ENCODE results near the gene GOLGA6L24.
"Not testable (repeated sequence)": the region's sequence is repeated elsewhere in the genome, so short reads cannot be mapped to it uniquely, and the experiment has no call there.

GOLGA6L24 gene

GRCh38 chr15:28357984-28358383 lies at the start of gene GOLGA6L24:
GOLGA6L24 (minus strand) TSS chr15:28358084; CDS start chr15:28358023, 61 bp downstream.
- not testable (repeated sequence) for H3K4me1 ChIP-seq (ENCODE audit: insufficient read depth, low read length); H3K9me3 ChIP-seq (ENCODE audit: insufficient read depth, low read depth, low read length); H3K4me3 ChIP-seq (ENCODE audit: low read length); H3K27ac ChIP-seq (ENCODE audit: low read length); H3K9ac ChIP-seq (ENCODE audit: low read depth, low read length); H3K27me3 ChIP-seq (ENCODE audit: insufficient read depth, low read length); H3K36me3 ChIP-seq (ENCODE audit: insufficient read depth, low read depth, low read length)

- not testable (repeated sequence) for H3K9ac ChIP-seq (ENCODE audit: low read depth, low read length); H3K9me3 ChIP-seq (ENCODE audit: insufficient read depth, low read depth, low read length); H3K4me3 ChIP-seq (ENCODE audit: low read length); H3K27ac ChIP-seq (ENCODE audit: low read length); H3K4me1 ChIP-seq (ENCODE audit: insufficient read depth, low read length); H3K36me3 ChIP-seq (ENCODE audit: insufficient read depth, low read depth, low read length); H3K27me3 ChIP-seq (ENCODE audit: insufficient read depth, low read length)
These were observed 45.0 kb upstream of the GOLGA6L24 start for GRCh38 chr15:28402774-28403435.

- H3K36me3 ChIP-seq (ENCODE audit: insufficient read depth, low read depth, low read length); H3K4me3 ChIP-seq (ENCODE audit: low read length); H3K27ac ChIP-seq (ENCODE audit: low read length); H3K27me3 ChIP-seq (ENCODE audit: insufficient read depth, low read length); H3K9me3 ChIP-seq (ENCODE audit: insufficient read depth, low read depth, low read length); H3K4me1 ChIP-seq (ENCODE audit: insufficient read depth, low read length); H3K9ac ChIP-seq (ENCODE audit: low read depth, low read length): not testable (repeated sequence)
These were observed 38.1 kb upstream of the GOLGA6L24 start for GRCh38 chr15:28396022-28396421.

- H3K9me3 ChIP-seq (ENCODE audit: insufficient read depth, low read depth, low read length); H3K27me3 ChIP-seq (ENCODE audit: insufficient read depth, low read length); H3K4me1 ChIP-seq (ENCODE audit: insufficient read depth, low read length); H3K4me3 ChIP-seq (ENCODE audit: low read length); H3K9ac ChIP-seq (ENCODE audit: low read depth, low read length); H3K27ac ChIP-seq (ENCODE audit: low read length); H3K36me3 ChIP-seq (ENCODE audit: insufficient read depth, low read depth, low read length): not testable (repeated sequence)
These were observed 22.2 kb upstream of the GOLGA6L24 start for GRCh38 chr15:28380053-28380452.

GRCh38 chr15:28378364-28378763 lies 20.5 kb upstream of the GOLGA6L24 start, which contains the start of gene GOLGA8F:
GOLGA8F (plus strand) TSS chr15:28378664; CDS start chr15:28378762, 98 bp downstream.
- not testable (repeated sequence) for H3K27ac ChIP-seq (ENCODE audit: low read length); H3K27me3 ChIP-seq (ENCODE audit: insufficient read depth, low read length); H3K4me1 ChIP-seq (ENCODE audit: insufficient read depth, low read length); H3K4me3 ChIP-seq (ENCODE audit: low read length); H3K36me3 ChIP-seq (ENCODE audit: insufficient read depth, low read depth, low read length); H3K9me3 ChIP-seq (ENCODE audit: insufficient read depth, low read depth, low read length); H3K9ac ChIP-seq (ENCODE audit: low read depth, low read length)

- H3K4me3 ChIP-seq (ENCODE audit: low read length); H3K4me1 ChIP-seq (ENCODE audit: insufficient read depth, low read length); H3K9ac ChIP-seq (ENCODE audit: low read depth, low read length); H3K27ac ChIP-seq (ENCODE audit: low read length); H3K9me3 ChIP-seq (ENCODE audit: insufficient read depth, low read depth, low read length); H3K36me3 ChIP-seq (ENCODE audit: insufficient read depth, low read depth, low read length); H3K27me3 ChIP-seq (ENCODE audit: insufficient read depth, low read length): not testable (repeated sequence)
These were observed 7.6 kb upstream of the GOLGA6L24 start for GRCh38 chr15:28365502-28365901.

GRCh38 chr15:28322129-28322588 lies 35.7 kb downstream of the GOLGA6L24 start, which contains the start of gene HERC2:
HERC2 (minus strand) TSS chr15:28322179; CDS start chr15:28321433, 746 bp downstream.
- H3K36me3 ChIP-seq (ENCODE audit: insufficient read depth, low read depth, low read length); H3K4me1 ChIP-seq (ENCODE audit: insufficient read depth, low read length); H3K27ac ChIP-seq (ENCODE audit: low read length); H3K9me3 ChIP-seq (ENCODE audit: insufficient read depth, low read depth, low read length); H3K9ac ChIP-seq (ENCODE audit: low read depth, low read length); H3K27me3 ChIP-seq (ENCODE audit: insufficient read depth, low read length): not testable (repeated sequence)
- peak within 1 kb of the TSS; percentile 55 for H3K4me3 ChIP-seq (ENCODE audit: low read length)

GRCh38 chr15:28321358-28322078 lies 36.4 kb downstream of the GOLGA6L24 start:
- not testable (repeated sequence) for H3K9me3 ChIP-seq (ENCODE audit: insufficient read depth, low read depth, low read length); H3K27ac ChIP-seq (ENCODE audit: low read length); H3K9ac ChIP-seq (ENCODE audit: low read depth, low read length); H3K27me3 ChIP-seq (ENCODE audit: insufficient read depth, low read length); H3K4me1 ChIP-seq (ENCODE audit: insufficient read depth, low read length)
- Histone ChIP-seq H3K36me3 (ENCODE audit: insufficient read depth, low read depth, low read length) (peaks cover 12% of the 10 kb centered on the region; the same call in 1 of the 2 replicates), H3K4me3 (ENCODE audit: low read length) (peak overlapping the region; percentile 55)

GRCh38 chr15:28319725-28320124 lies 38.2 kb downstream of the GOLGA6L24 start:
- not testable (repeated sequence) for H3K27ac ChIP-seq (ENCODE audit: low read length); H3K4me1 ChIP-seq (ENCODE audit: insufficient read depth, low read length); H3K9ac ChIP-seq (ENCODE audit: low read depth, low read length); H3K9me3 ChIP-seq (ENCODE audit: insufficient read depth, low read depth, low read length); H3K4me3 ChIP-seq (ENCODE audit: low read length); H3K27me3 ChIP-seq (ENCODE audit: insufficient read depth, low read length)
- peaks cover 21% of the 10 kb centered on the region; the same call in 1 of the 2 replicates for H3K36me3 ChIP-seq (ENCODE audit: insufficient read depth, low read depth, low read length)

GRCh38 chr15:28318828-28319227 lies 39.1 kb downstream of the GOLGA6L24 start:
- not testable (repeated sequence) for H3K27ac ChIP-seq (ENCODE audit: low read length); H3K4me3 ChIP-seq (ENCODE audit: low read length); H3K9ac ChIP-seq (ENCODE audit: low read depth, low read length); H3K27me3 ChIP-seq (ENCODE audit: insufficient read depth, low read length); H3K9me3 ChIP-seq (ENCODE audit: insufficient read depth, low read depth, low read length); H3K4me1 ChIP-seq (ENCODE audit: insufficient read depth, low read length)
- peaks cover 26% of the 10 kb centered on the region; the same call in 1 of the 2 replicates for H3K36me3 ChIP-seq (ENCODE audit: insufficient read depth, low read depth, low read length)

GRCh38 chr15:28318122-28318521 lies 39.8 kb downstream of the GOLGA6L24 start:
- not testable (repeated sequence) for H3K9ac ChIP-seq (ENCODE audit: low read depth, low read length); H3K4me1 ChIP-seq (ENCODE audit: insufficient read depth, low read length); H3K9me3 ChIP-seq (ENCODE audit: insufficient read depth, low read depth, low read length); H3K4me3 ChIP-seq (ENCODE audit: low read length); H3K27ac ChIP-seq (ENCODE audit: low read length); H3K27me3 ChIP-seq (ENCODE audit: insufficient read depth, low read length)
- H3K36me3 ChIP-seq (ENCODE audit: insufficient read depth, low read depth, low read length) = peaks cover 30% of the 10 kb centered on the region; the same call in 1 of the 2 replicates

GRCh38 chr15:28316958-28317357 lies 40.9 kb downstream of the GOLGA6L24 start:
- not testable (repeated sequence) for H3K9me3 ChIP-seq (ENCODE audit: insufficient read depth, low read depth, low read length); H3K27me3 ChIP-seq (ENCODE audit: insufficient read depth, low read length); H3K9ac ChIP-seq (ENCODE audit: low read depth, low read length); H3K27ac ChIP-seq (ENCODE audit: low read length); H3K4me3 ChIP-seq (ENCODE audit: low read length); H3K4me1 ChIP-seq (ENCODE audit: insufficient read depth, low read length)
- H3K36me3 ChIP-seq (ENCODE audit: insufficient read depth, low read depth, low read length) = peaks cover 30% of the 10 kb centered on the region; the same call in 1 of the 2 replicates

All from iPS-20b (cell line).